Fibroblast of lung (primary cell): ENCODE results near the gene TBX1.

Experiments
- EZH2 ChIP-seq: IDR thresholded peaks from 2 replicates; pipeline ENCODE4 v1.5.1; 2012; ENCODE audit warnings: low read length, control low read depth, mild to moderate bottlenecking; ENCODE audit errors: missing control alignments
- TF ChIP-seq, protein P1 (sequence below), 2 donors: IDR thresholded peaks in 1 of 2; conservative IDR thresholded peaks in 1 of 2; 1 replicate in 1 of 2; 2 replicates in 1 of 2; pipeline ENCODE4 v1.5.1; 2011 to 2012; ENCODE audit warnings: low read length in 2 of 2, control low read depth in 1 of 2, inconsistent platforms in 1 of 2, low read depth in 1 of 2, mild to moderate bottlenecking in 1 of 2

DNA sequence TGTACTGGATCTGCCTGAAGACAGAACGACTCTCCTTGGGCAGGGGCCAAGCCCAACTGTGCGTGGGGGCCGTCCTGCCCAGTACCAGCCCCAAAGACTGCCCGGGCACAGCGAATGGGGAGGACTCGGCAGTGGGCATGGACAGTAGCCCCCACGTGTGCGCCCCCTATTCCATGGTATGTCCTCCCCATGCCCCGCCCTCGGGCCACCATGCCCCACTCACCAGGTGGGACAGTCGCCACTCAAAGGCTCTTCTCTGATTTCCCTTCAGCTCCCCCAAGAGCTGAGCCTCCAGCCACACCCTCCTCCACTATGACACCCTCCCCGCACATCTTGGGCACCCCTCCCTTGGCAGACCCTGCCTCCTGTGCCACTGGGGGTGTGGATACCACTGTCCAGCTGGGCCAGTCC lies 50.6 kb downstream of the TBX1 start:
- TF ChIP-seq, protein P1, sequence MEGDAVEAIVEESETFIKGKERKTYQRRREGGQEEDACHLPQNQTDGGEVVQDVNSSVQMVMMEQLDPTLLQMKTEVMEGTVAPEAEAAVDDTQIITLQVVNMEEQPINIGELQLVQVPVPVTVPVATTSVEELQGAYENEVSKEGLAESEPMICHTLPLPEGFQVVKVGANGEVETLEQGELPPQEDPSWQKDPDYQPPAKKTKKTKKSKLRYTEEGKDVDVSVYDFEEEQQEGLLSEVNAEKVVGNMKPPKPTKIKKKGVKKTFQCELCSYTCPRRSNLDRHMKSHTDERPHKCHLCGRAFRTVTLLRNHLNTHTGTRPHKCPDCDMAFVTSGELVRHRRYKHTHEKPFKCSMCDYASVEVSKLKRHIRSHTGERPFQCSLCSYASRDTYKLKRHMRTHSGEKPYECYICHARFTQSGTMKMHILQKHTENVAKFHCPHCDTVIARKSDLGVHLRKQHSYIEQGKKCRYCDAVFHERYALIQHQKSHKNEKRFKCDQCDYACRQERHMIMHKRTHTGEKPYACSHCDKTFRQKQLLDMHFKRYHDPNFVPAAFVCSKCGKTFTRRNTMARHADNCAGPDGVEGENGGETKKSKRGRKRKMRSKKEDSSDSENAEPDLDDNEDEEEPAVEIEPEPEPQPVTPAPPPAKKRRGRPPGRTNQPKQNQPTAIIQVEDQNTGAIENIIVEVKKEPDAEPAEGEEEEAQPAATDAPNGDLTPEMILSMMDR (conservative IDR thresholded peaks at IDR 0.05 in 1 of 2, IDR thresholded peaks at IDR 0.05 in 1 of 2; ENCODE audit: low read depth in 1 of 2, low read length in 2 of 2), result no peak
- no peak for TF ChIP-seq EZH2
